GM23248 (cell line): ENCODE data around the gene C17orf78.

Experiments
- EZH2 ChIP-seq: fragments of 200-600 bp; sonication (generic); IDR thresholded peaks from 2 replicates; pipeline ENCODE4 v1.6.1; 2018; ENCODE audit warnings: antibody characterized with exemption, mild to moderate bottlenecking; ENCODE audit not compliant: insufficient read depth, poor library complexity, severe bottlenecking
- EZH2phosphoT487 ChIP-seq: fragments of 200-600 bp; sonication (generic); IDR thresholded peaks from 2 replicates; pipeline ENCODE4 v1.6.1; 2018; ENCODE audit warnings: antibody characterized with exemption, moderate library complexity, mild to moderate bottlenecking, low read depth; ENCODE audit not compliant: insufficient read depth

- TF ChIP-seq EZH2 (no peak), EZH2phosphoT487 (no peak)
Observed at GRCh38 chr17:37344519-37344918, 31.3 kb upstream of the C17orf78 start.
